ENCODE measurements around the gene PCGF6. TPM values are rescaled to one million over a fixed set of nuclear protein-coding genes. Genes with fewer than 3 reads are reported as not detected.

The PCGF6 gene
- total RNA-seq, 2 experiments from 2014 or later, result 12.3 to 16.0 TPM

GRCh38 chr10:103396789-103397087 is 45.8 kb upstream of the PCGF6 start:
- Histone ChIP-seq H3K9me2 (ENCODE audit: insufficient read depth, low read length) (no peaks in the 10 kb centered on the region), H3K9me3 (ENCODE audit: low read length) (no peaks in the 10 kb centered on the region), H3K4me3 (ENCODE audit: low read depth, low read length, poor library complexity, severe bottlenecking) (peak overlapping the region; percentile 89), H3K36me3 (ENCODE audit: insufficient read depth, low read length) (peaks cover 74% of the 10 kb centered on the region), H3K27ac (ENCODE audit: low read depth, low read length, poor library complexity, severe bottlenecking) (peak overlapping the region; percentile 55), H3K79me2 (ENCODE audit: insufficient read depth, low read depth, low read length) (peaks cover 67% of the 10 kb centered on the region), H3K4me1 (ENCODE audit: insufficient read depth, low read length, poor library complexity, severe bottlenecking) (peaks cover 31% of the 10 kb centered on the region), H4K20me1 (ENCODE audit: insufficient read depth, low read length) (peaks cover 11% of the 10 kb centered on the region; the same call in 1 of the 2 replicates), H3K4me2 (ENCODE audit: low read length) (peak overlapping the region; percentile 75), H2AFZ (ENCODE audit: low read length) (peak overlapping the region; percentile 75)
- ChIA-PET CTCF (ENCODE audit: unreplicated experiment) (no interaction called here), POLR2A (interaction anchor here (0.6 kb wide), 1 partner anchor 10 kb away, joined by 3 read pairs; no protein-coding TSS in a partner anchor)
- intact Hi-C loops (cut with micrococcal nuclease; ENCODE audit: unreplicated experiment), result loop anchor here (1.0 to 2.0 kb wide), 2 partner anchors 28 to 478 kb away; partner anchors contain the start of gene CNNM2
- no peak for DNase-seq (ENCODE audit: low spot score)
- BruUV-seq (replicated peaks), result TSS peak; percentile 88
- no peak for TF ChIP-seq EZH2phosphoT487 (IDR thresholded peaks at IDR 0.05; ENCODE audit: borderline replicate concordance, low read depth, low read length)
- peak; percentile 59; the same call in 1 of the 2 replicates for TF ChIP-seq CTCF (conservative IDR thresholded peaks at IDR 0.05; ENCODE audit: low read length)

- Histone ChIP-seq H3K79me2 (ENCODE audit: insufficient read depth, low read depth, low read length) (peaks cover 67% of the 10 kb centered on the region), H3K4me1 (ENCODE audit: insufficient read depth, low read length, poor library complexity, severe bottlenecking) (peaks cover 31% of the 10 kb centered on the region), H3K9me2 (ENCODE audit: insufficient read depth, low read length) (no peaks in the 10 kb centered on the region), H3K4me3 (ENCODE audit: low read depth, low read length, poor library complexity, severe bottlenecking) (peak within 1 kb of the TSS; percentile 89), H3K36me3 (ENCODE audit: insufficient read depth, low read length) (peaks cover 73% of the 10 kb centered on the region), H3K4me2 (ENCODE audit: low read length) (peak within 1 kb of the TSS; percentile 87), H3K9me3 (ENCODE audit: low read length) (no peaks in the 10 kb centered on the region), H4K20me1 (ENCODE audit: insufficient read depth, low read length) (peaks cover 11% of the 10 kb centered on the region; the same call in 1 of the 2 replicates), H2AFZ (ENCODE audit: low read length) (peak within 1 kb of the TSS; percentile 75), H3K27ac (ENCODE audit: low read depth, low read length, poor library complexity, severe bottlenecking) (peak within 1 kb of the TSS; percentile 55)
- ChIA-PET POLR2A (interaction anchor here (0.9 to 1.3 kb wide), 5 partner anchors 9 to 108 kb away, joined by 3 to 5 read pairs (median 3); no protein-coding TSS in a partner anchor), CTCF (ENCODE audit: unreplicated experiment) (no interaction called here)
- BruUV-seq (replicated peaks), result TSS peak; percentile 83
- TF ChIP-seq CTCF (conservative IDR thresholded peaks at IDR 0.05; ENCODE audit: low read length) (no peak; the same call in 1 of the 2 replicates), EZH2phosphoT487 (IDR thresholded peaks at IDR 0.05; ENCODE audit: borderline replicate concordance, low read depth, low read length) (no peak)
- intact Hi-C loops (cut with micrococcal nuclease; ENCODE audit: unreplicated experiment), result loop anchor here (1.0 to 2.0 kb wide), 2 partner anchors 28 to 477 kb away; partner anchors contain the start of gene CNNM2
- peak; percentile 99 for DNase-seq (ENCODE audit: low spot score)
These were observed 45.3 kb upstream of the PCGF6 start, which contains the start of the genes ATP5MK and PDCD11 for GRCh38 chr10:103396067-103396788. Gene ATP5MK (minus strand): TSS chr10:103396475. CDS start chr10:103392457, 4,018 bp downstream. Gene PDCD11 (plus strand): TSS chr10:103396626. CDS start chr10:103398427, 1,801 bp downstream.
